Measurements from ENCODE around the gene SPINK7. TPM values are rescaled to one million over a fixed set of nuclear protein-coding genes. Genes with fewer than 3 reads are reported as not detected.

Gene SPINK7
- polyA plus RNA-seq (0.87 to 19.5 TPM (median 0.93 TPM) in 3 replicates), polyA minus RNA-seq (6.2 TPM in 1 of 3 replicates, not detected in the others)
- polyA plus RNA-seq (2011; ENCODE audit: low read depth), result 0.42 TPM
- polyA plus RNA-seq (2011; cell fraction: cytosol; rRNA removed), result 0.31 and 2.2 TPM in 2 replicates
- 0.37 and 1.8 TPM in 2 replicates for polyA plus RNA-seq (2011; cell fraction: nucleus; rRNA removed)
- 0.57 and 15.7 TPM in 2 replicates for polyA plus RNA-seq (2012; ENCODE audit: low replicate concordance)
- polyA minus RNA-seq (2011; cell fraction: cytosol; rRNA and poly(A)+ RNA removed), result not detected
- polyA minus RNA-seq (2011; cell fraction: nucleus; rRNA and poly(A)+ RNA removed), result not detected in 2 replicates

DNA sequence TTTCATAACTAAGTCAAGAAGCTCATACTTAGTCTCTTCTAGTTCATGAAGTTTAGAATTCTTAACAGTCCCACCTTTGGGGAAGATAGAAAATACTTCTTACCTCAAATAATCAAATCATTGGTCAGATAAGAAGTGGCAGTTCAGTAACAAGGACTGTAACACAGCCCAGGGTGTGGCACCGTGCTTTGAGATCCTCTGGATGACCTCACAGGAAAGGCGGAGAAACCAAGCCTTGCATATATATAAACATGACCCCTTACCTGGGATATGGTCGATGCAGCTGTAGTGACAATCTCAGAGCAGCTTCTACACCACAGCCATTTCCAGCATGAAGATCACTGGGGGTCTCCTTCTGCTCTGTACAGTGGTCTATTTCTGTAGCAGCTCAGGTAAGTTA lies at the start of gene SPINK7:
SPINK7 (plus strand) TSS at position 271 of the 400 bp plus-strand sequence; CDS start at position 332, 61 bp downstream.
- no peaks in the 10 kb centered on the region for H3K9me3 ChIP-seq (ENCODE audit: control insufficient read depth, low read depth, low read length)
- H3K79me2 ChIP-seq (ENCODE audit: control insufficient read depth, insufficient read depth, low read length), result no peaks in the 10 kb centered on the region
- H3K36me3 ChIP-seq (ENCODE audit: control insufficient read depth in 2 of 2, extremely low read depth in 1 of 2, insufficient read depth in 2 of 2, low read length in 2 of 2), result no peaks in the 10 kb centered on the region
- H3K9ac ChIP-seq (ENCODE audit: control insufficient read depth, extremely low read depth, insufficient read depth, low read length), result no peak within 1 kb of the TSS
- no peaks in the 10 kb centered on the region for H3K27me3 ChIP-seq (ENCODE audit: control insufficient read depth, extremely low read depth, insufficient read depth, low read length)
- dilution Hi-C loops (cut with MboI; ENCODE audit: extremely low pct_ligation_motif_present, low sequenced_read_pairs), result no loop called here
- H3K4me1 ChIP-seq (ENCODE audit: control insufficient read depth, extremely low read depth, insufficient read depth, low read length), result no peaks in the 10 kb centered on the region
- H2AFZ ChIP-seq (ENCODE audit: control insufficient read depth, low read length), result no peak within 1 kb of the TSS
- no peak for FAIRE-seq
- no peaks in the 10 kb centered on the region for H3K9me1 ChIP-seq (ENCODE audit: control insufficient read depth, extremely low read depth, insufficient read depth, low read length)
- H3K4me3 ChIP-seq (ENCODE audit: control insufficient read depth in 2 of 3, extremely low read depth in 1 of 3, insufficient read depth in 2 of 3, low read depth in 1 of 3, low read length in 3 of 3), result no peak within 1 kb of the TSS
- H3K27ac ChIP-seq (ENCODE audit: control insufficient read depth, insufficient read depth, low read length), result no peak within 1 kb of the TSS
- TF ChIP-seq, protein P1, sequence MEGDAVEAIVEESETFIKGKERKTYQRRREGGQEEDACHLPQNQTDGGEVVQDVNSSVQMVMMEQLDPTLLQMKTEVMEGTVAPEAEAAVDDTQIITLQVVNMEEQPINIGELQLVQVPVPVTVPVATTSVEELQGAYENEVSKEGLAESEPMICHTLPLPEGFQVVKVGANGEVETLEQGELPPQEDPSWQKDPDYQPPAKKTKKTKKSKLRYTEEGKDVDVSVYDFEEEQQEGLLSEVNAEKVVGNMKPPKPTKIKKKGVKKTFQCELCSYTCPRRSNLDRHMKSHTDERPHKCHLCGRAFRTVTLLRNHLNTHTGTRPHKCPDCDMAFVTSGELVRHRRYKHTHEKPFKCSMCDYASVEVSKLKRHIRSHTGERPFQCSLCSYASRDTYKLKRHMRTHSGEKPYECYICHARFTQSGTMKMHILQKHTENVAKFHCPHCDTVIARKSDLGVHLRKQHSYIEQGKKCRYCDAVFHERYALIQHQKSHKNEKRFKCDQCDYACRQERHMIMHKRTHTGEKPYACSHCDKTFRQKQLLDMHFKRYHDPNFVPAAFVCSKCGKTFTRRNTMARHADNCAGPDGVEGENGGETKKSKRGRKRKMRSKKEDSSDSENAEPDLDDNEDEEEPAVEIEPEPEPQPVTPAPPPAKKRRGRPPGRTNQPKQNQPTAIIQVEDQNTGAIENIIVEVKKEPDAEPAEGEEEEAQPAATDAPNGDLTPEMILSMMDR (optimal IDR thresholded peaks at IDR 0.05 in 1 of 3, IDR thresholded peaks at IDR 0.05 in 1 of 3, conservative IDR thresholded peaks at IDR 0.05 in 1 of 3; ENCODE audit: extremely low read depth in 1 of 3, insufficient read depth in 2 of 3, low read length in 3 of 3), result no peak
- TF ChIP-seq EZH2 (IDR thresholded peaks at IDR 0.05; ENCODE audit: low read length), result no peak
- no peaks in the 10 kb centered on the region for H4K20me1 ChIP-seq (ENCODE audit: control insufficient read depth, extremely low read depth, insufficient read depth, low read length)
- no peak for DNase-seq (ENCODE audit: low read depth, low spot score)
- H3K4me2 ChIP-seq (ENCODE audit: control insufficient read depth, extremely low read depth, insufficient read depth, low read depth, low read length), result no peak within 1 kb of the TSS

DNA sequence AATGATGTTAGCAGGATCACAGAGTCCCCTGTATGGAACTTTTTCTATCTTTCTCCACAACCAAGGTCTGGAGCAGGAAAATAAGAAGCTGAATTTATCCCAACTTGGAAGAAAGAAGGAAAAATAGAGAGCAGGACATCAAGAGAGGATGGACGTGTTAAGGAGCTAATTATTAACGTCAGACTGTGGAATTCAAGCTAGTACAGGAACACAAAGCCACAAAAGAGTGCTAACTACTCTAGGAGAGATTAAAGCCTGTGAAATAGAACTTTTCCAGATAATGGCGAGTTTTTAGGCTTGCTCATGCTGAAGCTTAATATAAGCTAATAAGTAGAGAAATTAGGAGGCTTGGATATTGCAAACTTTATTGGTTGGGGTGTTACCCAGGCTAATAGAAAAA lies 44.3 kb upstream of the SPINK7 start:
- Histone ChIP-seq H3K36me3 (ENCODE audit: control insufficient read depth in 2 of 2, extremely low read depth in 1 of 2, insufficient read depth in 2 of 2, low read length in 2 of 2) (no peaks in the 10 kb centered on the region), H3K79me2 (ENCODE audit: control insufficient read depth, insufficient read depth, low read length) (no peaks in the 10 kb centered on the region), H3K4me1 (ENCODE audit: control insufficient read depth, extremely low read depth, insufficient read depth, low read length) (no peaks in the 10 kb centered on the region), H2AFZ (ENCODE audit: control insufficient read depth, low read length) (no peak overlapping the region), H3K9me1 (ENCODE audit: control insufficient read depth, extremely low read depth, insufficient read depth, low read length) (no peaks in the 10 kb centered on the region), H3K27me3 (ENCODE audit: control insufficient read depth, extremely low read depth, insufficient read depth, low read length) (no peaks in the 10 kb centered on the region), H3K9me3 (ENCODE audit: control insufficient read depth, low read depth, low read length) (no peaks in the 10 kb centered on the region), H3K4me2 (ENCODE audit: control insufficient read depth, extremely low read depth, insufficient read depth, low read depth, low read length) (no peak overlapping the region), H4K20me1 (ENCODE audit: control insufficient read depth, extremely low read depth, insufficient read depth, low read length) (no peaks in the 10 kb centered on the region), H3K27ac (ENCODE audit: control insufficient read depth, insufficient read depth, low read length) (no peak overlapping the region), H3K9ac (ENCODE audit: control insufficient read depth, extremely low read depth, insufficient read depth, low read length) (no peak overlapping the region), H3K4me3 (ENCODE audit: control insufficient read depth in 2 of 3, extremely low read depth in 1 of 3, insufficient read depth in 2 of 3, low read depth in 1 of 3, low read length in 3 of 3) (no peak overlapping the region)
- FAIRE-seq (no peak), DNase-seq (ENCODE audit: low read depth, low spot score) (no peak)
- dilution Hi-C loops (cut with MboI; ENCODE audit: extremely low pct_ligation_motif_present, low sequenced_read_pairs), result no loop called here
- TF ChIP-seq EZH2 (IDR thresholded peaks at IDR 0.05; ENCODE audit: low read length), result no peak
- TF ChIP-seq, protein P1 (optimal IDR thresholded peaks at IDR 0.05 in 1 of 3, IDR thresholded peaks at IDR 0.05 in 1 of 3, conservative IDR thresholded peaks at IDR 0.05 in 1 of 3; ENCODE audit: extremely low read depth in 1 of 3, insufficient read depth in 2 of 3, low read length in 3 of 3), result no peak
